SK-N-SH (cell line): ENCODE results near the gene PRSS36. TPM values are rescaled to one million over a fixed set of nuclear protein-coding genes. Genes with fewer than 3 reads are reported as not detected.
A peak's percentile ranks its signal among the peaks of the same experiment; 100 is the strongest.
"Not testable (repeated sequence)": the region's sequence is repeated elsewhere in the genome, so short reads cannot be mapped to it uniquely, and the experiment has no call there.

Experiments
- CTCF ChIA-PET: fragments of 300-600, 350-600 bp; formaldehyde crosslinking; extraction: SDS; loops from one replicate; lab custom pipeline; 2021; lab: Yijun Ruan, JAX
- POLR2A ChIA-PET: fragments of 350-600 bp; sonication (Branson Sonifier 250); formaldehyde crosslinking; extraction: SDS; loops from one replicate; lab custom pipeline; 2020; ENCODE audit warnings: antibody characterized with exemption, inconsistent platforms; lab: Yijun Ruan, JAX
- DNase-seq: peaks from one replicate; pipeline ENCODE4 v3.0.0; 2012
- H2AFZ ChIP-seq: fragments of 200-600 bp; sonication (generic); 2 replicates; pipeline ENCODE4 v1.8.1; 2016; ENCODE audit warnings: antibody characterized with exemption, mild to moderate bottlenecking, low read depth
- H3F3A ChIP-seq: fragments of 200-600 bp; sonication (generic); replicated peaks from 2 replicates; pipeline ENCODE3; 2016; ENCODE audit warnings: antibody characterized with exemption, mild to moderate bottlenecking; ENCODE audit not compliant: insufficient read depth
- H3K27ac ChIP-seq, 2 experiments: fragments of 200-500 bp in 1 of 2; fragments of 200-600 bp in 1 of 2; sonication (Bioruptor generic) in 1 of 2; sonication (generic), shearing (Covaris generic) in 1 of 2; 2 replicates each; pipeline versions ENCODE4 v1.5.1 to v1.6.1; 2014 to 2016; ENCODE audit warnings: low read depth in 2 of 2, inconsistent platforms in 1 of 2, low read length in 1 of 2, mild to moderate bottlenecking in 1 of 2, mixed read lengths in 1 of 2
- H3K27me3 ChIP-seq: fragments of 200-600 bp; sonication (generic), shearing (Covaris generic); 2 replicates; pipeline ENCODE4 v1.6.1; 2016; ENCODE audit warnings: mixed run types; ENCODE audit not compliant: insufficient read depth
- H3K36me3 ChIP-seq, 2 experiments: fragments of 200-500 bp in 1 of 2; fragments of 200-600 bp in 1 of 2; sonication (Bioruptor generic) in 1 of 2; sonication (generic) in 1 of 2; replicated peaks in 1 of 2; 2 replicates each; pipeline versions ENCODE3 to v1.5.1; 2014 to 2016; ENCODE audit warnings: low read length in 1 of 2, mild to moderate bottlenecking in 1 of 2; ENCODE audit not compliant: insufficient read depth in 2 of 2, control insufficient read depth in 1 of 2
- H3K4me1 ChIP-seq, 2 experiments: fragments of 200-500 bp in 1 of 2; fragments of 200-600 bp in 1 of 2; sonication (Bioruptor generic) in 1 of 2; sonication (generic), shearing (Covaris generic) in 1 of 2; 2 replicates each; pipeline versions ENCODE4 v1.5.1 to v1.6.1; 2014 to 2016; ENCODE audit warnings: low read depth in 1 of 2, low read length in 1 of 2, mixed run types in 1 of 2; ENCODE audit not compliant: insufficient read depth in 2 of 2, control insufficient read depth in 1 of 2
- H3K4me2 ChIP-seq: fragments of 200-600 bp; sonication (generic), shearing (Covaris generic); 2 replicates; pipeline ENCODE4 v1.6.1; 2017; ENCODE audit warnings: mixed run types
- H3K4me3 ChIP-seq, 2 experiments: fragments of 200-500 bp in 1 of 2; fragments of 200-600 bp in 1 of 2; sonication (Bioruptor generic) in 1 of 2; sonication (generic), shearing (Covaris generic) in 1 of 2; 2 replicates each; pipeline versions ENCODE4 v1.5.1 to v1.8.1; 2014 to 2016; ENCODE audit warnings: low read depth in 2 of 2, inconsistent platforms in 1 of 2, low read length in 1 of 2, mild to moderate bottlenecking in 1 of 2, mixed read lengths in 1 of 2, moderate library complexity in 1 of 2
- H3K79me2 ChIP-seq: fragments of 200-600 bp; sonication (generic); 2 replicates; pipeline ENCODE4 v1.8.1; 2017; ENCODE audit warnings: mild to moderate bottlenecking; ENCODE audit not compliant: insufficient read depth
- H3K9ac ChIP-seq: fragments of 200-600 bp; sonication (generic); 2 replicates; pipeline ENCODE4 v1.6.1; 2017; ENCODE audit warnings: mixed run types
- H3K9me2 ChIP-seq: fragments of 200-600 bp; sonication (generic); 2 replicates; pipeline ENCODE4 v1.6.1; 2017; ENCODE audit warnings: mixed run types
- H3K9me3 ChIP-seq: fragments of 200-600 bp; sonication (generic); 2 replicates; pipeline ENCODE4 v1.6.1; 2017; ENCODE audit warnings: mixed run types, mild to moderate bottlenecking, moderate library complexity
- H4K20me1 ChIP-seq: fragments of 200-600 bp; sonication (generic); 2 replicates; pipeline ENCODE4 v1.6.1; 2017; ENCODE audit warnings: mild to moderate bottlenecking, mixed run types; ENCODE audit not compliant: insufficient read depth
- ELF1 ChIP-seq: IDR thresholded peaks from 2 replicates; pipeline ENCODE4 v1.4.0; 2012
- EZH2phosphoT487 ChIP-seq: fragments of 200-600 bp; sonication (generic); IDR thresholded peaks from 2 replicates; pipeline ENCODE4 v1.6.1; 2017; ENCODE audit warnings: low read depth, mixed run types, mild to moderate bottlenecking, antibody characterized with exemption, moderate library complexity, borderline replicate concordance
- FOXJ3 ChIP-seq: sonication (generic); formaldehyde crosslinking; IDR thresholded peaks from 2 replicates; pipeline ENCODE4 v1.5.1; 2020; ENCODE audit warnings: mild to moderate bottlenecking, missing genetic modification reagents
- GATA2 ChIP-seq: sonication (generic); formaldehyde crosslinking; IDR thresholded peaks from 2 replicates; pipeline ENCODE4 v1.5.0; 2020; ENCODE audit warnings: mild to moderate bottlenecking, missing genetic modification reagents
- NFIC ChIP-seq: IDR thresholded peaks from 2 replicates; pipeline ENCODE4 v1.4.0; 2012; ENCODE audit warnings: borderline replicate concordance
- POLR2AphosphoS5 ChIP-seq: IDR thresholded peaks from 2 replicates; pipeline ENCODE4 v1.6.1; 2012; ENCODE audit warnings: low read depth, low read length
- RAD21 ChIP-seq: IDR thresholded peaks from 2 replicates; pipeline ENCODE4 v1.6.1; 2012; ENCODE audit warnings: mild to moderate bottlenecking, low read length
- TCF12 ChIP-seq: IDR thresholded peaks from 2 replicates; pipeline ENCODE4 v1.4.0; 2012
- YY1 ChIP-seq: IDR thresholded peaks from 2 replicates; pipeline ENCODE4 v1.4.0; 2012; ENCODE audit warnings: low read depth, mild to moderate bottlenecking
- WGBS: methylation state at CpG from one replicate; pipeline ENCODE4 v1.1.6; 2017; ENCODE audit warnings: low lambda C conversion rate; 5-methylcytosine and 5-hydroxymethylcytosine counted together
- polyA plus RNA-seq, 3 experiments: library from polyadenylated mRNA; depleted of rRNA; stranded (reverse); fragments of >200 nt; gene quantifications; 2 replicates each; pipeline ENCODE4 v1.2.3, GENCODE V29; 2012
- TF ChIP-seq, protein P1 (sequence below): IDR thresholded peaks from 2 replicates; pipeline ENCODE4 v1.6.1; 2012; ENCODE audit warnings: mild to moderate bottlenecking, low read depth, low read length, moderate library complexity
- TF ChIP-seq, protein P2 (sequence below): IDR thresholded peaks from 2 replicates; pipeline ENCODE4 v1.4.0; 2012; ENCODE audit warnings: low read depth

Gene PRSS36
- polyA plus RNA-seq, 1 of the 3 experiments (the other 2 are of a cell fraction), result 0.49 TPM

DNA sequence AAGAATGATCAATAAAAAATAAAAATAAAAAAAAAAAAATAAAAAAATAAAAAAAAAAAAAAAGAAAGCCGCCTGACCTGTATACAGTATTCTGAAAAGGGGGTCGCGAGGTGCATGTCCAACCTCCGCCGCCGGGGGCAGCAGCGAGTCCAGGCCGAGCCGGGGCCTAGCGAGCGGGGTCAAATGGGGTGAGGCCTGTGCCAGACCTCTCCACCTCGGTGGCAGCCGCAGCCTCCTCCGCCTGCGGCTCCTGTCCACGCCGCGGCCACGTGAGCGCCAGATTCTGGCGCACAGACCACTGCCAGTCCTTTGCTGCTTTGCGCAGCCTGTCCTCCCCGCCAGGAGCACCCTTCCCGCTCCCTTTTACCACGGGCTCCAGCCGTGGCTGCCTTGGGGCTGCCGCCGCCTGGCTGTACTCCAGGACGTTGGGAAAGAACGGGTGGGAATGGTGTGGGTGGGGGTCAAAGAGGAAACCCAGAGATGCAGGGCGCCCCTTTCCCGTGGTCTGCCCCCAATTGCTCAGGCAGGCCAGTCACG, 44.1 kb downstream of the PRSS36 start (continued):
- TF ChIP-seq, protein P1, sequence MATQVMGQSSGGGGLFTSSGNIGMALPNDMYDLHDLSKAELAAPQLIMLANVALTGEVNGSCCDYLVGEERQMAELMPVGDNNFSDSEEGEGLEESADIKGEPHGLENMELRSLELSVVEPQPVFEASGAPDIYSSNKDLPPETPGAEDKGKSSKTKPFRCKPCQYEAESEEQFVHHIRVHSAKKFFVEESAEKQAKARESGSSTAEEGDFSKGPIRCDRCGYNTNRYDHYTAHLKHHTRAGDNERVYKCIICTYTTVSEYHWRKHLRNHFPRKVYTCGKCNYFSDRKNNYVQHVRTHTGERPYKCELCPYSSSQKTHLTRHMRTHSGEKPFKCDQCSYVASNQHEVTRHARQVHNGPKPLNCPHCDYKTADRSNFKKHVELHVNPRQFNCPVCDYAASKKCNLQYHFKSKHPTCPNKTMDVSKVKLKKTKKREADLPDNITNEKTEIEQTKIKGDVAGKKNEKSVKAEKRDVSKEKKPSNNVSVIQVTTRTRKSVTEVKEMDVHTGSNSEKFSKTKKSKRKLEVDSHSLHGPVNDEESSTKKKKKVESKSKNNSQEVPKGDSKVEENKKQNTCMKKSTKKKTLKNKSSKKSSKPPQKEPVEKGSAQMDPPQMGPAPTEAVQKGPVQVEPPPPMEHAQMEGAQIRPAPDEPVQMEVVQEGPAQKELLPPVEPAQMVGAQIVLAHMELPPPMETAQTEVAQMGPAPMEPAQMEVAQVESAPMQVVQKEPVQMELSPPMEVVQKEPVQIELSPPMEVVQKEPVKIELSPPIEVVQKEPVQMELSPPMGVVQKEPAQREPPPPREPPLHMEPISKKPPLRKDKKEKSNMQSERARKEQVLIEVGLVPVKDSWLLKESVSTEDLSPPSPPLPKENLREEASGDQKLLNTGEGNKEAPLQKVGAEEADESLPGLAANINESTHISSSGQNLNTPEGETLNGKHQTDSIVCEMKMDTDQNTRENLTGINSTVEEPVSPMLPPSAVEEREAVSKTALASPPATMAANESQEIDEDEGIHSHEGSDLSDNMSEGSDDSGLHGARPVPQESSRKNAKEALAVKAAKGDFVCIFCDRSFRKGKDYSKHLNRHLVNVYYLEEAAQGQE, result no peak
- TF ChIP-seq GATA2 (CRISPR knock-in tag), result no peak
- no peak for TF ChIP-seq EZH2phosphoT487
- TF ChIP-seq POLR2AphosphoS5, result no peak
- TF ChIP-seq TCF12, result no peak
- TF ChIP-seq RAD21, result peak; percentile 50
- no peak for TF ChIP-seq ELF1
- no peak for TF ChIP-seq NFIC
- TF ChIP-seq FOXJ3 (CRISPR knock-in tag), result no peak
- TF ChIP-seq, protein P2, sequence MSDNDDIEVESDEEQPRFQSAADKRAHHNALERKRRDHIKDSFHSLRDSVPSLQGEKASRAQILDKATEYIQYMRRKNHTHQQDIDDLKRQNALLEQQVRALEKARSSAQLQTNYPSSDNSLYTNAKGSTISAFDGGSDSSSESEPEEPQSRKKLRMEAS, result no peak; the same call in 1 of the 2 replicates
- TF ChIP-seq YY1, result no peak

DNA sequence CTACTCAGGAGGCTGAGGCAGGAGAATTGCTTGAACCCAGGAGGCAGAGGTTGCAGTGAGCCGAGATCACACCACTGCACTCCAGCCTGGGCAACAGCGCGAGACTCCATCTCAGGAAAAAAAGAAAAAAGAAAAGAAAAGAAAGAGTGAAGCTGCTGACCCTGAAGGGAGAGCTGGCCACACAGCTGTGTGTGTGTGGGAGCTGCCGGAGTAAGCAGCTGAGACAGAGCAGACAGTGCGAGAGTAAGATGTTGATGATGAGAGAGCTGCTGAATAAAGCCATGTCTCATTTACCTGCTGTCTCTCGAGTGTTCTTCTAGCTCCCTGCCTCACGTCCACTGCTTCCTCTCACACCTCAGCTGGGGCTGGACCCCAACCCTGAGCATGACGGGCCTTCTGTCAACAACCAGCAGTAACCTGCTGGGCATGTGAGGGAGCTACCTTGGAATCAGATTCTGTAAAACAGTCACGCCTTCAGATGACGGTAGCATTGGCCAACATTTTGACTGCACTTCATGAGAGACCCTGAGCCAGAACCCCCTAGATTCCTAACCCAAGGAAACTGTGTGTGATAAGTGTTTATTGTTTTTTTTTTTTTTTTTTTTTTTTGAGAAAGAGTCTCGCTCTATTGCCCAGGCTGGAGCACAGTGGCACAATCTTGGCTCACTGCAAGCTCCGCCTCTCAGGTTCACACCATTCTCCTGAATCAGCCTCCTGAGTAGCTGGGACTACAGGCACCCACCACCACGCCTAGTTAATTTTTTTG, 48.8 kb downstream of the PRSS36 start:
- not testable (repeated sequence) for H3K36me3 ChIP-seq, H3K4me3 ChIP-seq, H4K20me1 ChIP-seq, H3K9ac ChIP-seq, H3K27ac ChIP-seq, H3K4me1 ChIP-seq, H3K4me2 ChIP-seq, H3K79me2 ChIP-seq, DNase-seq, H3F3A ChIP-seq, H3K9me2 ChIP-seq, H3K27me3 ChIP-seq, H3K9me3 ChIP-seq
- CTCF ChIA-PET, result interaction anchor here (1.1 to 2.1 kb wide), 3 partner anchors 21 to 116 kb away, joined by 3 to 7 read pairs (median 4); no protein-coding TSS in a partner anchor
- WGBS, result 88% methylated on average over 13 of the region's 13 CpGs
- POLR2A ChIA-PET, result interaction anchor here (1.5 kb wide), 1 partner anchor 16 kb away, joined by 5 read pairs; the partner anchor contains the start of gene KAT8
- H2AFZ ChIP-seq, result 0 out of 2 replicates have a peak overlapping the region, but pooled peaks have one; percentile 29
